ENCODE measurements around the gene STK39.

DNA sequence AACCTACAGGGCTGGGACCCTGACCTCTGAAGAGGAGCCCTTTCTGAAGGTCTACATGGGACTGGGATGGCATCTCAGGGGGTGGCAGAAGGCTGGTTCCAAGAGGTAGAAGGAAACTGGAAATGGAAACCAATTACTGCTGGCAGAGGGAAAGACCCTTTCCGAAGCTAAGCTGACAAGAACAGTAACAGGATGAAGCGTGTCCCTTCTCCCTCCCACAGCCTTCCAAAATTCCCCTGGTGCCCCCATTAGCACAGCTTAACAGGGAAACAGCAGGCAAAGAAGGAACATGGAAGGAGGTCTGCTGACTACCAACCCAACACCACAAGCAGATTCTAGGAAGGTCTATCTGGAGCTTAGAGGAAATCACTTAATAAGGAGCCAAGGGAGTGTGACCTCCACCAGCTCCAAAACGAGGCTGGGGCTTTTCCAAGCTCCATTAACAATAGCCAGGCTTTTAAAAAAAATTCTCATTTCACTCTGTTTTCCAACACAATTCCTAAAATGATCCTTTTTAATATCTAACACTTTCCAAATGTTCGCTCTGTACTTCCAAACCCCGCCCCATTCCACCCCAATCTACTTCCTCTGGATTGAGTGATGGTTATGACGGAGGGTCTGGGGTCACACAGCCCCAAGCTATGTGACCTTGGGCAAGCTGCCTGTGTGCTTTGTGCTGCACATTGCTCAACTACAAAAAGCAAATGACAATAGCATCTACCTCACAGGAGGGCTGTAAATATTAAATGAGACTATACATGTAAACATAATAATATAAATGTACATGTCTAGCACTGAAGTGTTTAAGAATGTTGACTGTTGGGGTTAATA is 55.2 kb downstream of the STK39 start:
- TF ChIP-seq NPAS2 (CRISPR knock-in tag; IDR thresholded peaks at IDR 0.05; ENCODE audit: borderline replicate concordance): no peak
- TF ChIP-seq POLR2A (IDR thresholded peaks at IDR 0.05; ENCODE audit: low read length): no peak
- TF ChIP-seq, protein P1, sequence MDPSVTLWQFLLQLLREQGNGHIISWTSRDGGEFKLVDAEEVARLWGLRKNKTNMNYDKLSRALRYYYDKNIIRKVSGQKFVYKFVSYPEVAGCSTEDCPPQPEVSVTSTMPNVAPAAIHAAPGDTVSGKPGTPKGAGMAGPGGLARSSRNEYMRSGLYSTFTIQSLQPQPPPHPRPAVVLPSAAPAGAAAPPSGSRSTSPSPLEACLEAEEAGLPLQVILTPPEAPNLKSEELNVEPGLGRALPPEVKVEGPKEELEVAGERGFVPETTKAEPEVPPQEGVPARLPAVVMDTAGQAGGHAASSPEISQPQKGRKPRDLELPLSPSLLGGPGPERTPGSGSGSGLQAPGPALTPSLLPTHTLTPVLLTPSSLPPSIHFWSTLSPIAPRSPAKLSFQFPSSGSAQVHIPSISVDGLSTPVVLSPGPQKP (IDR thresholded peaks at IDR 0.05; ENCODE audit: low read depth, low read length): no peak
- TF ChIP-seq, protein P2, sequence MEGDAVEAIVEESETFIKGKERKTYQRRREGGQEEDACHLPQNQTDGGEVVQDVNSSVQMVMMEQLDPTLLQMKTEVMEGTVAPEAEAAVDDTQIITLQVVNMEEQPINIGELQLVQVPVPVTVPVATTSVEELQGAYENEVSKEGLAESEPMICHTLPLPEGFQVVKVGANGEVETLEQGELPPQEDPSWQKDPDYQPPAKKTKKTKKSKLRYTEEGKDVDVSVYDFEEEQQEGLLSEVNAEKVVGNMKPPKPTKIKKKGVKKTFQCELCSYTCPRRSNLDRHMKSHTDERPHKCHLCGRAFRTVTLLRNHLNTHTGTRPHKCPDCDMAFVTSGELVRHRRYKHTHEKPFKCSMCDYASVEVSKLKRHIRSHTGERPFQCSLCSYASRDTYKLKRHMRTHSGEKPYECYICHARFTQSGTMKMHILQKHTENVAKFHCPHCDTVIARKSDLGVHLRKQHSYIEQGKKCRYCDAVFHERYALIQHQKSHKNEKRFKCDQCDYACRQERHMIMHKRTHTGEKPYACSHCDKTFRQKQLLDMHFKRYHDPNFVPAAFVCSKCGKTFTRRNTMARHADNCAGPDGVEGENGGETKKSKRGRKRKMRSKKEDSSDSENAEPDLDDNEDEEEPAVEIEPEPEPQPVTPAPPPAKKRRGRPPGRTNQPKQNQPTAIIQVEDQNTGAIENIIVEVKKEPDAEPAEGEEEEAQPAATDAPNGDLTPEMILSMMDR (IDR thresholded peaks at IDR 0.05): no peak
- no peak for TF ChIP-seq KDM1A (IDR thresholded peaks at IDR 0.05; ENCODE audit: low read depth)

Measured in A549 (cell line).